WTC11 (cell line): ENCODE measurements around the gene RAPSN.

Experiments used
- E2F4 ChIP-seq: sonication (generic); formaldehyde crosslinking; IDR thresholded peaks from 2 replicates; pipeline ENCODE4 v1.8.1; 2022; ENCODE audit warnings: low read depth, mild to moderate bottlenecking, moderate library complexity, missing genetic modification reagents, borderline replicate concordance
- GABPB1 ChIP-seq: sonication (generic); formaldehyde crosslinking; IDR thresholded peaks from 2 replicates; pipeline ENCODE4 v1.8.1; 2023; ENCODE audit warnings: mild to moderate bottlenecking, missing genetic modification reagents
- ZNF512 ChIP-seq: sonication (generic); formaldehyde crosslinking; IDR thresholded peaks from 2 replicates; pipeline ENCODE4 v1.8.1; 2022; ENCODE audit warnings: missing genetic modification reagents, borderline replicate concordance
- TF ChIP-seq, protein P1 (sequence below): fragments of 200-600 bp; IDR thresholded peaks from 2 replicates; pipeline ENCODE4 v1.8.0; 2022; ENCODE audit warnings: antibody characterized with exemption
- TF ChIP-seq, protein P2 (sequence below): sonication (generic); formaldehyde crosslinking; conservative IDR thresholded peaks from 2 replicates; pipeline ENCODE4 v1.8.1; 2023; ENCODE audit warnings: mild to moderate bottlenecking, low read depth, missing genetic modification reagents, moderate library complexity
- TF ChIP-seq, protein P3 (sequence below): fragments of 250-450 bp; sonication (Bioruptor Pico); IDR thresholded peaks from 2 replicates; pipeline ENCODE4 v1.9.0; 2021; ENCODE audit warnings: mild to moderate bottlenecking

GRCh38 chr11:47443817-47444216 lies 5.1 kb downstream of the RAPSN start:
- TF ChIP-seq, protein P1, sequence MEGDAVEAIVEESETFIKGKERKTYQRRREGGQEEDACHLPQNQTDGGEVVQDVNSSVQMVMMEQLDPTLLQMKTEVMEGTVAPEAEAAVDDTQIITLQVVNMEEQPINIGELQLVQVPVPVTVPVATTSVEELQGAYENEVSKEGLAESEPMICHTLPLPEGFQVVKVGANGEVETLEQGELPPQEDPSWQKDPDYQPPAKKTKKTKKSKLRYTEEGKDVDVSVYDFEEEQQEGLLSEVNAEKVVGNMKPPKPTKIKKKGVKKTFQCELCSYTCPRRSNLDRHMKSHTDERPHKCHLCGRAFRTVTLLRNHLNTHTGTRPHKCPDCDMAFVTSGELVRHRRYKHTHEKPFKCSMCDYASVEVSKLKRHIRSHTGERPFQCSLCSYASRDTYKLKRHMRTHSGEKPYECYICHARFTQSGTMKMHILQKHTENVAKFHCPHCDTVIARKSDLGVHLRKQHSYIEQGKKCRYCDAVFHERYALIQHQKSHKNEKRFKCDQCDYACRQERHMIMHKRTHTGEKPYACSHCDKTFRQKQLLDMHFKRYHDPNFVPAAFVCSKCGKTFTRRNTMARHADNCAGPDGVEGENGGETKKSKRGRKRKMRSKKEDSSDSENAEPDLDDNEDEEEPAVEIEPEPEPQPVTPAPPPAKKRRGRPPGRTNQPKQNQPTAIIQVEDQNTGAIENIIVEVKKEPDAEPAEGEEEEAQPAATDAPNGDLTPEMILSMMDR = no peak
- TF ChIP-seq ZNF512 (CRISPR knock-in tag) = no peak
- TF ChIP-seq, protein P2, sequence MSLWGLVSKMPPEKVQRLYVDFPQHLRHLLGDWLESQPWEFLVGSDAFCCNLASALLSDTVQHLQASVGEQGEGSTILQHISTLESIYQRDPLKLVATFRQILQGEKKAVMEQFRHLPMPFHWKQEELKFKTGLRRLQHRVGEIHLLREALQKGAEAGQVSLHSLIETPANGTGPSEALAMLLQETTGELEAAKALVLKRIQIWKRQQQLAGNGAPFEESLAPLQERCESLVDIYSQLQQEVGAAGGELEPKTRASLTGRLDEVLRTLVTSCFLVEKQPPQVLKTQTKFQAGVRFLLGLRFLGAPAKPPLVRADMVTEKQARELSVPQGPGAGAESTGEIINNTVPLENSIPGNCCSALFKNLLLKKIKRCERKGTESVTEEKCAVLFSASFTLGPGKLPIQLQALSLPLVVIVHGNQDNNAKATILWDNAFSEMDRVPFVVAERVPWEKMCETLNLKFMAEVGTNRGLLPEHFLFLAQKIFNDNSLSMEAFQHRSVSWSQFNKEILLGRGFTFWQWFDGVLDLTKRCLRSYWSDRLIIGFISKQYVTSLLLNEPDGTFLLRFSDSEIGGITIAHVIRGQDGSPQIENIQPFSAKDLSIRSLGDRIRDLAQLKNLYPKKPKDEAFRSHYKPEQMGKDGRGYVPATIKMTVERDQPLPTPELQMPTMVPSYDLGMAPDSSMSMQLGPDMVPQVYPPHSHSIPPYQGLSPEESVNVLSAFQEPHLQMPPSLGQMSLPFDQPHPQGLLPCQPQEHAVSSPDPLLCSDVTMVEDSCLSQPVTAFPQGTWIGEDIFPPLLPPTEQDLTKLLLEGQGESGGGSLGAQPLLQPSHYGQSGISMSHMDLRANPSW = no peak
- no peak for TF ChIP-seq E2F4 (CRISPR knock-in tag)
- TF ChIP-seq GABPB1 (CRISPR knock-in tag) = no peak
- TF ChIP-seq, protein P3, sequence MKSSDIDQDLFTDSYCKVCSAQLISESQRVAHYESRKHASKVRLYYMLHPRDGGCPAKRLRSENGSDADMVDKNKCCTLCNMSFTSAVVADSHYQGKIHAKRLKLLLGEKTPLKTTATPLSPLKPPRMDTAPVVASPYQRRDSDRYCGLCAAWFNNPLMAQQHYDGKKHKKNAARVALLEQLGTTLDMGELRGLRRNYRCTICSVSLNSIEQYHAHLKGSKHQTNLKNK (CRISPR knock-in tag) = no peak
